ENCODE measurements around the gene DPF3.

The DPF3 gene

GRCh38 chr14:72600551-72601330 is 293.2 kb downstream of the DPF3 start:
- no peak for DNase-seq (ENCODE audit: low spot score)

GRCh38 chr14:72599579-72600470 is 294.1 kb downstream of the DPF3 start:
- DNase-seq (ENCODE audit: low spot score): no peak

- no peak for DNase-seq (ENCODE audit: low spot score)
These were observed 295.6 kb downstream of the DPF3 start for GRCh38 chr14:72598306-72598705.

GRCh38 chr14:72597252-72598233 is 296.4 kb downstream of the DPF3 start:
- DNase-seq (ENCODE audit: low spot score): no peak

GRCh38 chr14:72595152-72595862 is 298.6 kb downstream of the DPF3 start:
- no peak for DNase-seq (ENCODE audit: low spot score)

GRCh38 chr14:72594099-72594901 is 299.6 kb downstream of the DPF3 start:
- no peak for DNase-seq (ENCODE audit: low spot score)

GRCh38 chr14:72591391-72591790 is 302.5 kb downstream of the DPF3 start:
- no peak for DNase-seq (ENCODE audit: low spot score)

- DNase-seq (ENCODE audit: low spot score): no peak
These were observed 303.3 kb downstream of the DPF3 start for GRCh38 chr14:72590577-72590976.

- DNase-seq (ENCODE audit: low spot score): no peak
These were observed 304.2 kb downstream of the DPF3 start for GRCh38 chr14:72589652-72590051.

GRCh38 chr14:72588521-72588920 is 305.4 kb downstream of the DPF3 start:
- no peak for DNase-seq (ENCODE audit: low spot score)

- no peak for DNase-seq (ENCODE audit: low spot score)
These were observed 310.3 kb downstream of the DPF3 start for GRCh38 chr14:72583316-72584272.

GRCh38 chr14:72582582-72582981 is 311.3 kb downstream of the DPF3 start:
- DNase-seq (ENCODE audit: low spot score): no peak

GRCh38 chr14:72578514-72578913 is 315.4 kb downstream of the DPF3 start:
- no peak for DNase-seq (ENCODE audit: low spot score)

- DNase-seq (ENCODE audit: low spot score): no peak
These were observed 316.4 kb downstream of the DPF3 start for GRCh38 chr14:72577521-72577920.

- no peak for DNase-seq (ENCODE audit: low spot score)
These were observed 317.6 kb downstream of the DPF3 start for GRCh38 chr14:72576258-72576657.

- no peak for DNase-seq (ENCODE audit: low spot score)
These were observed 319.2 kb downstream of the DPF3 start for GRCh38 chr14:72574715-72575114.

GRCh38 chr14:72573725-72574417 is 320.0 kb downstream of the DPF3 start:
- DNase-seq (ENCODE audit: low spot score): no peak

All from HuH-7.5 (cell line).